HepG2 (cell line): ENCODE measurements around the gene ABHD15. TPM values are rescaled to one million over a fixed set of nuclear protein-coding genes. Genes with fewer than 3 reads are reported as not detected.

Source experiments
- ATAC-seq: fragments of 200-7000 bp; cut with Tn5 transposase; 3 replicates; pipeline ENCODE4 v1.9.1; 2020; ENCODE audit warnings: mild to moderate bottlenecking, moderate library complexity
- BruUV-seq: library from RNA; stranded (reverse); fragments of 400-500 nt; replicated peaks from 2 replicates; lab custom pipeline; 2021; lab: Mats Ljungman, UMichigan
- CTCF ChIA-PET: fragments of 300-600 bp; formaldehyde crosslinking; extraction: SDS; loops from one replicate; lab custom pipeline; 2021; ENCODE audit warnings: low total read pairs, inconsistent platforms, low intra/inter-chr PET ratio; lab: Yijun Ruan, JAX
- POLR2A ChIA-PET: fragments of 350-600 bp; sonication (Branson Sonifier 250); formaldehyde crosslinking; loops from one replicate; lab custom pipeline; 2020; ENCODE audit warnings: antibody characterized with exemption, inconsistent platforms; lab: Yijun Ruan, JAX
- DNase-seq: peaks from one replicate; pipeline ENCODE4 v3.0.0-alpha.2; 2015; ENCODE audit warnings: low spot score
- FAIRE-seq: peaks from 3 replicates; lab custom pipeline; 2011; peaks lifted over from hg19 to GRCh38; lab: Jason Lieb, UNC
- H2AFZ ChIP-seq: one replicate; pipeline ENCODE4 v1.6.1; 2011; ENCODE audit warnings: low read length, inconsistent platforms
- H3K27ac ChIP-seq: fragments of 300-600 bp; 3 replicates; pipeline ENCODE4 v1.8.0; 2011; ENCODE audit warnings: mixed run types, mild to moderate bottlenecking, mixed read lengths, low read length, inconsistent platforms; ENCODE audit not compliant: insufficient read depth; ENCODE audit errors: extremely low read length
- H3K27me3 ChIP-seq, 2 experiments: fragments of 200-600 bp in 1 of 2; 2 replicates in 1 of 2; 3 replicates in 1 of 2; pipeline versions ENCODE4 v1.6.0 to v1.8.0; 2011; ENCODE audit warnings: low read length in 2 of 2, mild to moderate bottlenecking in 2 of 2, moderate library complexity in 2 of 2, inconsistent platforms in 1 of 2; ENCODE audit not compliant: insufficient read depth in 2 of 2, control insufficient read depth in 1 of 2
- H3K36me3 ChIP-seq, 2 experiments: fragments of 200-600 bp in 1 of 2; replicated peaks in 1 of 2; 2 replicates in 1 of 2; 3 replicates in 1 of 2; pipeline versions ENCODE4 v1.5.1 to v1.8.0; 2011; ENCODE audit warnings: low read length in 2 of 2, inconsistent platforms in 1 of 2; ENCODE audit not compliant: insufficient read depth in 2 of 2, control insufficient read depth in 1 of 2
- H3K4me1 ChIP-seq: 2 replicates; pipeline ENCODE4 v1.5.1; 2012; ENCODE audit warnings: low read length, inconsistent platforms; ENCODE audit not compliant: insufficient read depth
- H3K4me2 ChIP-seq: 2 replicates; pipeline ENCODE4 v1.6.0; 2011; ENCODE audit warnings: low read depth, low read length, inconsistent platforms
- H3K4me3 ChIP-seq, 3 experiments: fragments of 200-600 bp in 1 of 3; sonication (generic), shearing (Covaris generic) in 1 of 3; replicated peaks in 1 of 3; 2 replicates each; pipeline ENCODE4 v1.5.1; 2011 to 2016; ENCODE audit warnings: low read length in 3 of 3, inconsistent platforms in 2 of 3, low read depth in 2 of 3, mild to moderate bottlenecking in 2 of 3, control low read depth in 1 of 3, mixed read lengths in 1 of 3; ENCODE audit not compliant: insufficient read depth in 1 of 3
- H3K79me2 ChIP-seq: one replicate; pipeline ENCODE4 v1.6.1; 2011; ENCODE audit warnings: low read length, inconsistent platforms; ENCODE audit not compliant: insufficient read depth
- H3K9ac ChIP-seq: 2 replicates; pipeline ENCODE4 v1.6.0; 2011; ENCODE audit warnings: mild to moderate bottlenecking, low read depth, low read length, inconsistent platforms; ENCODE audit not compliant: insufficient read depth
- H3K9me3 ChIP-seq: 2 replicates; pipeline ENCODE4 v1.5.1; 2012; ENCODE audit warnings: mild to moderate bottlenecking, low read length
- H4K20me1 ChIP-seq: 2 replicates; pipeline ENCODE4 v1.6.0; 2011; ENCODE audit warnings: inconsistent platforms, mild to moderate bottlenecking, low read length, moderate library complexity; ENCODE audit not compliant: insufficient read depth
- AGO1 ChIP-seq: fragments of 200-400 bp; formaldehyde crosslinking; IDR thresholded peaks from 2 replicates; pipeline ENCODE4 v1.6.1; 2017; ENCODE audit warnings: mild to moderate bottlenecking, low read depth, low read length, moderate library complexity; ENCODE audit not compliant: poor library complexity, severe bottlenecking
- DMAP1 ChIP-seq: IDR thresholded peaks from 2 replicates; pipeline ENCODE4 v1.6.1; 2016
- FOXA3 ChIP-seq: IDR thresholded peaks from 2 replicates; pipeline ENCODE4 v1.6.1; 2016; ENCODE audit warnings: missing genetic modification reagents, missing compliant biosample characterization
- HMGXB4 ChIP-seq, 2 experiments: sonication (generic) in 1 of 2; formaldehyde crosslinking in 1 of 2; IDR thresholded peaks; 2 replicates each; pipeline versions ENCODE4 v1.4.0 to v1.6.1; 2018 to 2020; ENCODE audit warnings: missing genetic modification reagents in 2 of 2, borderline replicate concordance in 1 of 2, low read depth in 1 of 2, mild to moderate bottlenecking in 1 of 2, missing biosample characterization in 1 of 2
- MEF2D ChIP-seq: sonication (generic); formaldehyde crosslinking; IDR thresholded peaks from 2 replicates; pipeline ENCODE4 v1.5.1; 2020; ENCODE audit warnings: mild to moderate bottlenecking, missing genetic modification reagents
- MNT ChIP-seq: fragments of 450-650 bp; IDR thresholded peaks from 2 replicates; pipeline ENCODE4 v1.6.1; 2016
- MXI1 ChIP-seq: IDR thresholded peaks from 3 replicates; pipeline ENCODE4 v1.6.1; 2012; ENCODE audit warnings: low read depth, low read length, inconsistent platforms, borderline replicate concordance
- NFIC ChIP-seq: IDR thresholded peaks from 2 replicates; pipeline ENCODE4 v1.6.1; 2012; ENCODE audit warnings: mild to moderate bottlenecking, low read length, inconsistent platforms
- NFKBIZ ChIP-seq: IDR thresholded peaks from 2 replicates; pipeline ENCODE4 v1.6.1; 2018; ENCODE audit warnings: missing genetic modification reagents, missing compliant biosample characterization
- PCBP1 ChIP-seq: fragments of 200-400 bp; formaldehyde crosslinking; IDR thresholded peaks from 2 replicates; pipeline ENCODE4 v1.6.1; 2017; ENCODE audit warnings: mild to moderate bottlenecking, low read depth, low read length, borderline replicate concordance
- XBP1 ChIP-seq: sonication (generic); formaldehyde crosslinking; IDR thresholded peaks from 2 replicates; pipeline ENCODE4 v1.5.0; 2020; ENCODE audit warnings: missing genetic modification reagents
- ZNF574 ChIP-seq: sonication (generic); formaldehyde crosslinking; IDR thresholded peaks from 2 replicates; pipeline ENCODE4 v1.4.0; 2020; ENCODE audit warnings: missing genetic modification reagents
- ZNF780A ChIP-seq: sonication (generic); formaldehyde crosslinking; IDR thresholded peaks from 2 replicates; pipeline ENCODE4 v1.8.0; 2022; ENCODE audit warnings: mild to moderate bottlenecking, missing genetic modification reagents, moderate library complexity
- WGBS: methylation state at CpG from one replicate; pipeline ENCODE4 v1.1.6; 2017; ENCODE audit warnings: low lambda C conversion rate; 5-methylcytosine and 5-hydroxymethylcytosine counted together
- in situ Hi-C: cut with HindIII; loops from 2 replicates; pipeline ENCODE4 v1.10.0; 2017; ENCODE audit warnings: low pct_unique_long_range_greater_than_20kb; ENCODE audit not compliant: extremely low pct_ligation_motif_present
- intact Hi-C: fragments of 100-400 bp; cut with micrococcal nuclease; formaldehyde crosslinking; loops from one replicate; pipeline ENCODE4 v1.10.0; 2022; ENCODE audit not compliant: unreplicated experiment
- polyA plus RNA-seq, 8 experiments: library from polyadenylated mRNA; depleted of rRNA in 3 of 8; stranded (reverse) in 7 of 8; unstranded in 1 of 8; fragments of >200 nt; fragmentation: Illumina TruSeq in 4 of 8; extraction: Trizol in 4 of 8; gene quantifications; 2 replicates each; pipeline versions ENCODE4 v1.2.1 to v1.2.3, GENCODE V29; 2011 to 2016; ENCODE audit warnings: low read depth in 4 of 8, missing spikeins in 1 of 8, mixed read lengths in 1 of 8; ENCODE audit not compliant: insufficient read depth in 1 of 8
- total RNA-seq, 5 experiments: library from RNA; depleted of rRNA; stranded (reverse); fragments of >200 nt; fragmentation: Illumina TruSeq; extraction: Trizol; gene quantifications; 2 replicates each; pipeline ENCODE4 v1.2.3, GENCODE V29; 2016; ENCODE audit warnings: low read depth in 1 of 5

ABHD15 gene
- total and polyA plus RNA-seq, 2 of the 13 experiments (the other 11 are each of a cell fraction or from before 2014, with no cell fraction given): 2.4 to 7.7 TPM

GRCh38 chr17:29610395-29610794 lies 43.6 kb upstream of the ABHD15 start:
- Histone ChIP-seq H4K20me1 (no peaks in the 10 kb centered on the region), H3K36me3 (no peaks in the 10 kb centered on the region), H3K79me2 (no peaks in the 10 kb centered on the region), H3K27me3 (peaks cover 6 to 19% of the 10 kb centered on the region in 2 experiments; a peak in 4 of 5 replicates), H3K9me3 (no peaks in the 10 kb centered on the region), H3K27ac (no peak overlapping the region), H2AFZ (no peak overlapping the region), H3K4me2 (no peak overlapping the region), H3K4me1 (peaks cover 27% of the 10 kb centered on the region), H3K9ac (no peak overlapping the region), H3K4me3 (no peak overlapping the region)
- intact Hi-C loops: no loop called here
- WGBS: 43% methylated on average over 3 of the region's 3 CpGs
- CTCF ChIA-PET: no interaction called here
- no peak for TF ChIP-seq XBP1 (CRISPR knock-in tag)
- TF ChIP-seq NFKBIZ (CRISPR knock-in tag): no peak
- TF ChIP-seq MNT: no peak
- POLR2A ChIA-PET: no interaction called here
- ATAC-seq: no peak
- no TSS peak for BruUV-seq
- no peak for DNase-seq
- FAIRE-seq: no peak
- in situ Hi-C loops: no loop called here

GRCh38 chr17:29608986-29609385 lies 42.1 kb upstream of the ABHD15 start:
- H3K9me3 ChIP-seq: no peaks in the 10 kb centered on the region
- ATAC-seq: no peak
- H3K27me3 ChIP-seq: peaks cover 6 to 9% of the 10 kb centered on the region in 2 experiments; a peak in 3 of 5 replicates
- no TSS peak for BruUV-seq
- H3K4me3 ChIP-seq: no peak overlapping the region
- no peak for FAIRE-seq
- DNase-seq: no peak
- no peaks in the 10 kb centered on the region for H3K36me3 ChIP-seq
- CTCF ChIA-PET: no interaction called here
- H3K27ac ChIP-seq: no peak overlapping the region
- no peaks in the 10 kb centered on the region for H4K20me1 ChIP-seq
- POLR2A ChIA-PET: no interaction called here
- H3K79me2 ChIP-seq: no peaks in the 10 kb centered on the region
- no peak overlapping the region for H2AFZ ChIP-seq
- in situ Hi-C loops: no loop called here
- H3K9ac ChIP-seq: no peak overlapping the region
- no peak overlapping the region; the same call in 1 of the 2 replicates for H3K4me2 ChIP-seq
- WGBS: 90% methylated on average over 6 of the region's 15 CpGs
- H3K4me1 ChIP-seq: peaks cover 13% of the 10 kb centered on the region
- intact Hi-C loops: no loop called here
- no peak for TF ChIP-seq FOXA3 (CRISPR knock-in tag)
- TF ChIP-seq PCBP1: no peak
- no peak for TF ChIP-seq ZNF574 (CRISPR knock-in tag)
- no peak for TF ChIP-seq HMGXB4 (CRISPR knock-in tag; IDR thresholded peaks at IDR 0.05; ENCODE audit: borderline replicate concordance in 1 of 2, low read depth in 1 of 2)
- no peak for TF ChIP-seq AGO1
- TF ChIP-seq DMAP1 (CRISPR knock-in tag): no peak
- TF ChIP-seq MEF2D: no peak
- TF ChIP-seq MXI1: no peak
- no peak for TF ChIP-seq NFIC
- no peak for TF ChIP-seq ZNF780A (CRISPR knock-in tag)
